K562 (cell line): ENCODE results near the gene SSU72. TPM values are rescaled to one million over a fixed set of nuclear protein-coding genes. Genes with fewer than 3 reads are reported as not detected.

Source experiments
- FOXA3 ChIP-seq, 2 experiments: fragments of 450-650 bp in 1 of 2; sonication (generic) in 1 of 2; formaldehyde crosslinking; IDR thresholded peaks in 1 of 2; conservative IDR thresholded peaks in 1 of 2; 2 replicates each; pipeline versions ENCODE4 v1.4.0 to v1.8.0; 2020 to 2022; ENCODE audit warnings: mild to moderate bottlenecking in 2 of 2, missing genetic modification reagents in 1 of 2
- GTF2F1 ChIP-seq: IDR thresholded peaks from 2 replicates; pipeline ENCODE4 v1.6.1; 2011; ENCODE audit warnings: low read depth, low read length, improper control_type of control experiment
- HCFC1 ChIP-seq: IDR thresholded peaks from 2 replicates; pipeline ENCODE4 v1.6.1; 2012; ENCODE audit warnings: low read depth, low read length, improper control_type of control experiment
- KAT7 ChIP-seq: sonication (generic); formaldehyde crosslinking; IDR thresholded peaks from 2 replicates; pipeline ENCODE4 v1.8.0; 2022; ENCODE audit warnings: missing genetic modification reagents, mild to moderate bottlenecking, borderline replicate concordance
- MBD2 ChIP-seq: sonication (generic); IDR thresholded peaks from 2 replicates; pipeline ENCODE4 v1.6.1; 2016; ENCODE audit warnings: low read depth, borderline replicate concordance
- NFIC ChIP-seq: fragments of 450-650 bp; IDR thresholded peaks from 2 replicates; pipeline ENCODE4 v1.6.1; 2017; ENCODE audit warnings: mild to moderate bottlenecking, inconsistent platforms
- PHF20 ChIP-seq: fragments of 450-650 bp; IDR thresholded peaks from 2 replicates; pipeline ENCODE4 v1.6.1; 2018; ENCODE audit not compliant: partially characterized antibody
- POLR2B ChIP-seq: fragments of 450-650 bp; IDR thresholded peaks from 2 replicates; pipeline ENCODE4 v1.6.1; 2018; ENCODE audit warnings: low read depth; ENCODE audit not compliant: partially characterized antibody
- RB1 ChIP-seq: fragments of 450-650 bp; IDR thresholded peaks from 2 replicates; pipeline ENCODE4 v1.6.1; 2017; ENCODE audit warnings: low read depth, mild to moderate bottlenecking
- RBFOX2 ChIP-seq: fragments of 200-400 bp; formaldehyde crosslinking; IDR thresholded peaks from 2 replicates; pipeline ENCODE4 v1.6.1; 2017; ENCODE audit warnings: low read depth, mild to moderate bottlenecking, low read length, moderate library complexity
- SREBF1 ChIP-seq: fragments of 150-350 bp; IDR thresholded peaks from 2 replicates; pipeline ENCODE4 v1.6.1; 2014; ENCODE audit warnings: antibody characterized with exemption, low read depth, low read length, borderline replicate concordance
- STAT5B ChIP-seq: fragments of 250-450 bp; sonication (Bioruptor Pico); IDR thresholded peaks from 2 replicates; pipeline ENCODE4 v1.8.0; 2021; ENCODE audit warnings: mild to moderate bottlenecking, inconsistent platforms
- ZNF143 ChIP-seq: sonication (generic); formaldehyde crosslinking; IDR thresholded peaks from 2 replicates; pipeline ENCODE4 v1.9.0; 2022; ENCODE audit warnings: mild to moderate bottlenecking, missing genetic modification reagents
- polyA plus RNA-seq, 8 experiments: library from polyadenylated mRNA; depleted of rRNA in 4 of 8; stranded (reverse) in 5 of 8; unstranded in 3 of 8; fragments of >200 nt; fragmentation: Nextera tagmentation in 2 of 8; fragmentation: Illumina TruSeq in 1 of 8; extraction: Ambion mirVana in 2 of 8; extraction: Trizol in 1 of 8; gene quantifications; 2 replicates each; pipeline versions ENCODE4 v1.2.1 to v1.2.3, GENCODE V29; 2011 to 2014; ENCODE audit warnings: inconsistent platforms in 1 of 8, missing spikeins in 1 of 8
- total RNA-seq, 7 experiments: library from RNA; depleted of rRNA in 6 of 7; stranded (reverse); fragments of >200 nt in 6 of 7; fragmentation: Illumina TruSeq in 2 of 7; extraction: Trizol in 2 of 7; gene quantifications; 2 replicates each; pipeline versions ENCODE4 v1.2.1 to v1.2.3, GENCODE V29; 2011 to 2021; ENCODE audit warnings: low replicate concordance in 1 of 7
- TF ChIP-seq, protein P1 (sequence below): fragments of 250-450 bp; sonication (Bioruptor Pico); IDR thresholded peaks from 2 replicates; pipeline ENCODE4 v1.5.0; 2021; ENCODE audit warnings: mild to moderate bottlenecking, borderline replicate concordance
- TF ChIP-seq, protein P2 (sequence below): sonication (generic); formaldehyde crosslinking; IDR thresholded peaks from 2 replicates; pipeline ENCODE4 v1.8.0; 2022; ENCODE audit warnings: mild to moderate bottlenecking, low read depth, missing genetic modification reagents
- TF ChIP-seq, protein P3 (sequence below): fragments of 250-450 bp; sonication (Bioruptor Pico); IDR thresholded peaks from 2 replicates; pipeline ENCODE4 v1.5.0; 2021
- TF ChIP-seq, protein P4 (sequence below): fragments of 450-650 bp; formaldehyde crosslinking; conservative IDR thresholded peaks from 2 replicates; pipeline ENCODE4 v1.4.0; 2022; ENCODE audit warnings: mild to moderate bottlenecking, missing genetic modification characterization
- TF ChIP-seq, protein P5 (sequence below): fragments of 450-650 bp; IDR thresholded peaks from 2 replicates; pipeline ENCODE4 v1.6.1; 2014; ENCODE audit warnings: low read depth, mild to moderate bottlenecking, moderate library complexity, borderline replicate concordance

The SSU72 gene
- total and polyA plus RNA-seq, 9 of the 15 experiments (the other 6 are each of a cell fraction or from before 2014, with no cell fraction given): 70.8 to 201 (median 94.6) TPM

DNA sequence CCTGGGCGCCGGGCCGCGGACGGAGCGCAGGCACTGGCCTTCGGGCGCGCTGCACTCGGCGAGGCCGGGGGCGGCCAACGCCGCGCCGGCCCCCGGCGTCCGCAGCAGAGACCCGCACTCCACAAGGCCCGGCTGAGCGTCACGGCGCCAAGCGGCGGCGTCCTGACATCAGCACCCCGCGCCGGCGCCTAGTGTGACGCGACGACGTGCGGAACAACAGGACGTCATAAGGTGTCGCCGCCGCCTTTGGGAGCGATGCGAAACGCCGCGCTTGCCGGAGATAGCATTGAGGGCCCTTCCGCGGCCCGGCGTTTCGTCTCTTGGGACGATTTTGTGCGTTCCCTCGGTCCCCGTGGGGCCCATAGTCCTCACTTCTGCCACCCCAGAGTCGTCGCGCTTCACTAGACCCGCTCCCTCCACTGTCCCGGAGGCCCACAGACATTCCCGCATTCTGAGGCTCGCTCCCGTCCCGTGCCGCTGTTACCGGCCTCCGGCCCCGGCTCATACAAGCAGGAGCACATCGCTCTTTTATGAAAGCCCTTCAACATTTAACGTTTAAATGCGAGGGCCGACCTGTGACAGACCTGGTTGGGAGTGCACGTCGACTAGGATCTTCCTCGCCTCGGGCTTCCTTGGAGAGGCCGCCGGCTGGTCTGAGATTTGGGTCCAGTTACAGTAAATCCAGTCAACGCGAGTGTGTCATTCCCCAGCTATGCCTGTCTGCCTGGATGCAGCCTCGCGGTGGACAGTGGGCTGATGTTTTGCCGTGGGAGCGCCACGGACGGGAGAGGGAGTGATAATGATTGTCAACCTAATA, at the start of gene SSU72 (continued):
- TF ChIP-seq, protein P1, sequence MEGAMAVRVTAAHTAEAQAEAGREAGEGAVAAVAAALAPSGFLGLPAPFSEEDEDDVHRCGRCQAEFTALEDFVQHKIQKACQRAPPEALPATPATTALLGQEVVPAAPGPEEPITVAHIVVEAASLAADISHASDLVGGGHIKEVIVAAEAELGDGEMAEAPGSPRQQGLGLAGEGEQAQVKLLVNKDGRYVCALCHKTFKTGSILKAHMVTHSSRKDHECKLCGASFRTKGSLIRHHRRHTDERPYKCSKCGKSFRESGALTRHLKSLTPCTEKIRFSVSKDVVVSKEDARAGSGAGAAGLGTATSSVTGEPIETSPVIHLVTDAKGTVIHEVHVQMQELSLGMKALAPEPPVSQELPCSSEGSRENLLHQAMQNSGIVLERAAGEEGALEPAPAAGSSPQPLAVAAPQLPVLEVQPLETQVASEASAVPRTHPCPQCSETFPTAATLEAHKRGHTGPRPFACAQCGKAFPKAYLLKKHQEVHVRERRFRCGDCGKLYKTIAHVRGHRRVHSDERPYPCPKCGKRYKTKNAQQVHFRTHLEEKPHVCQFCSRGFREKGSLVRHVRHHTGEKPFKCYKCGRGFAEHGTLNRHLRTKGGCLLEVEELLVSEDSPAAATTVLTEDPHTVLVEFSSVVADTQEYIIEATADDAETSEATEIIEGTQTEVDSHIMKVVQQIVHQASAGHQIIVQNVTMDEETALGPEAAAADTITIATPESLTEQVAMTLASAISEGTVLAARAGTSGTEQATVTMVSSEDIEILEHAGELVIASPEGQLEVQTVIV: peak; percentile 75; the same call in 1 of the 2 replicates
- TF ChIP-seq, protein P2, sequence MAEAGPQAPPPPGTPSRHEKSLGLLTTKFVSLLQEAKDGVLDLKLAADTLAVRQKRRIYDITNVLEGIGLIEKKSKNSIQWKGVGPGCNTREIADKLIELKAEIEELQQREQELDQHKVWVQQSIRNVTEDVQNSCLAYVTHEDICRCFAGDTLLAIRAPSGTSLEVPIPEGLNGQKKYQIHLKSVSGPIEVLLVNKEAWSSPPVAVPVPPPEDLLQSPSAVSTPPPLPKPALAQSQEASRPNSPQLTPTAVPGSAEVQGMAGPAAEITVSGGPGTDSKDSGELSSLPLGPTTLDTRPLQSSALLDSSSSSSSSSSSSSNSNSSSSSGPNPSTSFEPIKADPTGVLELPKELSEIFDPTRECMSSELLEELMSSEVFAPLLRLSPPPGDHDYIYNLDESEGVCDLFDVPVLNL (CRISPR knock-in tag): peak; percentile 54; the same call in 1 of the 2 replicates
- peak; percentile 38 for TF ChIP-seq NFIC
- peak; percentile 93 for TF ChIP-seq POLR2B
- TF ChIP-seq, protein P3, sequence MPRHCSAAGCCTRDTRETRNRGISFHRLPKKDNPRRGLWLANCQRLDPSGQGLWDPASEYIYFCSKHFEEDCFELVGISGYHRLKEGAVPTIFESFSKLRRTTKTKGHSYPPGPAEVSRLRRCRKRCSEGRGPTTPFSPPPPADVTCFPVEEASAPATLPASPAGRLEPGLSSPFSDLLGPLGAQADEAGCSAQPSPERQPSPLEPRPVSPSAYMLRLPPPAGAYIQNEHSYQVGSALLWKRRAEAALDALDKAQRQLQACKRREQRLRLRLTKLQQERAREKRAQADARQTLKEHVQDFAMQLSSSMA (CRISPR knock-in tag): peak; percentile 83
- TF ChIP-seq KAT7 (CRISPR knock-in tag): peak; percentile 75; the same call in 1 of the 2 replicates
- TF ChIP-seq HCFC1: peak; percentile 93
- TF ChIP-seq RBFOX2: peak; percentile 95
- TF ChIP-seq, protein P4, sequence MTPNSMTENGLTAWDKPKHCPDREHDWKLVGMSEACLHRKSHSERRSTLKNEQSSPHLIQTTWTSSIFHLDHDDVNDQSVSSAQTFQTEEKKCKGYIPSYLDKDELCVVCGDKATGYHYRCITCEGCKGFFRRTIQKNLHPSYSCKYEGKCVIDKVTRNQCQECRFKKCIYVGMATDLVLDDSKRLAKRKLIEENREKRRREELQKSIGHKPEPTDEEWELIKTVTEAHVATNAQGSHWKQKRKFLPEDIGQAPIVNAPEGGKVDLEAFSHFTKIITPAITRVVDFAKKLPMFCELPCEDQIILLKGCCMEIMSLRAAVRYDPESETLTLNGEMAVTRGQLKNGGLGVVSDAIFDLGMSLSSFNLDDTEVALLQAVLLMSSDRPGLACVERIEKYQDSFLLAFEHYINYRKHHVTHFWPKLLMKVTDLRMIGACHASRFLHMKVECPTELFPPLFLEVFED (CRISPR knock-in tag): 0 out of 2 replicates have a peak, but pooled peaks have one; percentile 62
- peak in 1 of 2 experiments; percentile 76; a peak in 1 of 4 replicates for TF ChIP-seq FOXA3 (CRISPR knock-in tag; conservative IDR thresholded peaks at IDR 0.05 in 1 of 2, IDR thresholded peaks at IDR 0.05 in 1 of 2)
- TF ChIP-seq RB1: peak; percentile 95
- TF ChIP-seq STAT5B (CRISPR knock-in tag): no peak
- 0 out of 2 replicates have a peak, but pooled peaks have one; percentile 37 for TF ChIP-seq SREBF1
- peak; percentile 89 for TF ChIP-seq MBD2
- TF ChIP-seq GTF2F1: peak; percentile 88
- TF ChIP-seq, protein P5, sequence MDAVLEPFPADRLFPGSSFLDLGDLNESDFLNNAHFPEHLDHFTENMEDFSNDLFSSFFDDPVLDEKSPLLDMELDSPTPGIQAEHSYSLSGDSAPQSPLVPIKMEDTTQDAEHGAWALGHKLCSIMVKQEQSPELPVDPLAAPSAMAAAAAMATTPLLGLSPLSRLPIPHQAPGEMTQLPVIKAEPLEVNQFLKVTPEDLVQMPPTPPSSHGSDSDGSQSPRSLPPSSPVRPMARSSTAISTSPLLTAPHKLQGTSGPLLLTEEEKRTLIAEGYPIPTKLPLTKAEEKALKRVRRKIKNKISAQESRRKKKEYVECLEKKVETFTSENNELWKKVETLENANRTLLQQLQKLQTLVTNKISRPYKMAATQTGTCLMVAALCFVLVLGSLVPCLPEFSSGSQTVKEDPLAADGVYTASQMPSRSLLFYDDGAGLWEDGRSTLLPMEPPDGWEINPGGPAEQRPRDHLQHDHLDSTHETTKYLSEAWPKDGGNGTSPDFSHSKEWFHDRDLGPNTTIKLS: peak; percentile 84; the same call in 1 of the 2 replicates
- peak; percentile 98 for TF ChIP-seq PHF20
- TF ChIP-seq ZNF143 (CRISPR knock-in tag): peak; percentile 14
